GM12891 (cell line): ENCODE data around the gene NBAS.

Source experiments
- DNase-seq: peaks from one replicate; pipeline ENCODE4 v3.0.0; 2011; ENCODE audit warnings: low spot score; ENCODE audit not compliant: insufficient read length
- FAIRE-seq: peaks from 2 replicates; lab custom pipeline; 2011; peaks lifted over from hg19 to GRCh38; lab: Jason Lieb, UNC
- PAX5 ChIP-seq: IDR thresholded peaks from 2 replicates; pipeline ENCODE4 v1.6.1; 2011; ENCODE audit warnings: low read length, moderate library complexity, mild to moderate bottlenecking; ENCODE audit not compliant: insufficient read depth, severe bottlenecking
- POLR2A ChIP-seq: IDR thresholded peaks from 2 replicates; pipeline ENCODE4 v1.6.1; 2011; ENCODE audit warnings: low read depth, low read length, control low read depth
- POLR2AphosphoS5 ChIP-seq: IDR thresholded peaks from 2 replicates; pipeline ENCODE4 v1.6.1; 2011; ENCODE audit warnings: low read depth, low read length, control low read depth
- POU2F2 ChIP-seq: IDR thresholded peaks from 2 replicates; pipeline ENCODE4 v1.6.1; 2011; ENCODE audit warnings: low read depth, mild to moderate bottlenecking, control low read depth, low read length, moderate library complexity
- SPI1 ChIP-seq: IDR thresholded peaks from 2 replicates; pipeline ENCODE4 v1.6.1; 2011; ENCODE audit warnings: low read depth, low read length, control low read depth
- TAF1 ChIP-seq: IDR thresholded peaks from 2 replicates; pipeline ENCODE4 v1.6.1; 2011; ENCODE audit warnings: low read depth, low read length, control low read depth

Gene NBAS

DNA sequence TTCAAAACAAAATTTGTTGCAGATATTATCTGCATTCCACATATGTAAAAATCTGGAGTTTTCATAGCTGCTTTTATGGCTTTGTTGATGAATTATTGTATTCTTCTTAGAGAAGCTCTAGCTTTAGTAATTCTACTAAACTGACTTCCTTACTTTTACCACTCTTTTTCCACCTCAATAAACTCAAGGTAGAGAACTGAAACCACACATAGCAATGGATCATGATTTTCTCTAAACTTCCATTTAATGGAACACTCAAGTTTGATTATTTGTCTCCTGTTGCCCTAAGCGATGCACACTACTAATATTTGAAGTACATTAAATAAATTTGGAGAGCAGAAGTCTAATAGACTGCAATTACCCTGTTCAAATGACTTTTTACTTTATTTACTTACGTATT is 192.0 kb downstream of the NBAS start:
- TF ChIP-seq TAF1 = no peak
- TF ChIP-seq SPI1 = peak; percentile 68
- TF ChIP-seq POLR2AphosphoS5 = no peak
- FAIRE-seq = no peak
- no peak for DNase-seq

DNA sequence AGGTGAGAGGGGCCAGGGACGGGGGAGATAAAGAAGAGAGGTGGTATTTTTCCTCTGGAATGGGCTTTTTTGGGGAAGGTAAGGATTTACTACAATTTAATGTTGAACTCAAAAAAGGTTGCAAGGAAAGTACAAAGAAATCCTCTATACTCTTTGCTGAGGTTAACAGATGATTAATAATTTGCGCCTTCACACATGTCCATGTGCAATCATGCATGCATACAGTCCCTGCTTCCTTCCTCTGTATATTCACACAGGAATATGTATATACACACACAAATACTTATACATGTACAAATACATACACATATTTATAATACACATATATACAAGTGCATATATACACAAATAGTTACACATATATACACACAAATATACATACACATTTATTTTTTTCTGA is 193.4 kb downstream of the NBAS start:
- TF ChIP-seq SPI1 (no peak), PAX5 (no peak), POU2F2 (no peak), POLR2AphosphoS5 (no peak), POLR2A (no peak), TAF1 (no peak)
- DNase-seq (no peak), FAIRE-seq (peak; percentile 16)

DNA sequence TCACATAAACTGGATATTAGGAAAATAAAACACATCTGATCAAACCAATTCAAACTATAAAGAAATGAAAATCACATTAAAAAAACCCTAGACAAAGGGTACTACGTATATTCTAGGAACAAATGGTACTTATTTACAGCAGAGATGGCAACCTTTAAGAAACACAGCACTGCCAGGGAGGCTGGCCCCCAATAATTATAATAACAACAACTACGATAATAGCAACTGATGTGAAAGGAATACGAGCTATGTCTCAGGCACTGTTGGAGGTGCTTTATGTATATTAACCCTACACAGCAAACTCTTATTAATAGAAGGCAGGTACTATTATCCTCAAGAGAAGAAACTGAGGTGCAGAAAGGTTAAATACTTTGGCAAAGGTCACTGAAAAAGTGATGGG is 193.9 kb downstream of the NBAS start:
- FAIRE-seq = no peak
- no peak for DNase-seq
- no peak for TF ChIP-seq TAF1
- TF ChIP-seq POLR2AphosphoS5 = no peak
- no peak for TF ChIP-seq SPI1
- no peak for TF ChIP-seq POLR2A
- TF ChIP-seq POU2F2 = no peak
- no peak for TF ChIP-seq PAX5

DNA sequence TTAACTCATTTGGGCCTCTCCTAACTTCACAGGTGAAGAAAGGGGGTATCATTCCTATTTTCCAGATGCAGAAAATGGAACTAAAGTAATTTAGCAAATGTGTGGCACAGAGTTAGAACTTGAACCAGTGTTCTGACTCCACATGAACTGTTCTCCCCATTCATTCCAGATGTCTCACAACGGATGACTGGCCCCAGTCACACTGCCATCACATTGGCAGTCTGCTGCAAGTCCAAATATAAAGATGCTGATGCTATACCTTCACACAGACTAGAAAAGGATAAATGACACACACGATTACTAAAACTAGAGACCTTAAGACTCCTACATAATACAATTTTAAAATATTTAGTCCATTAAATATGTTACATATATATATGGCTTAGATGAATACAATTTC is 195.7 kb downstream of the NBAS start:
- TF ChIP-seq PAX5 (no peak), POU2F2 (no peak), TAF1 (no peak), SPI1 (no peak), POLR2AphosphoS5 (no peak), POLR2A (no peak)
- FAIRE-seq = no peak
- no peak for DNase-seq

DNA sequence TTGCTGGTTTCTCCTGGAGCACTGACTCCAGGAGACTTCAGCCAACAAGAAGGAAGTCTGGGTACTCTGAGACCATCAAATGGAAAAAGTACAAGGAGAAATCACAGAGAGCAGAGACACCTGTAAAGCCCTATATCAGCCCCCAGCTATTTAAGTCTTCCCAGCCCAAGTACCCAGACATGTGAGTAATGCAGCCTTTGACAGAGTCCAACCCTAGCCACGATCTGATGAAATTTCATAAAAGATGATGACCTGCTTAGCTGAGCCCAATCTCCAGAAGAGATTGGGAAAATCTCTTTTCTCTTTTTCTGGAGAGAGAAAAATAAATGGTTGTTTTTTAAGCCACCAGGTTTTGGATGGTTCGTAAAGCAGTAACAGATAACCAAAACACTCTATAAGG is 196.6 kb downstream of the NBAS start:
- DNase-seq (no peak), FAIRE-seq (no peak)
- TF ChIP-seq TAF1 (no peak), POLR2A (no peak), POU2F2 (no peak), SPI1 (no peak), PAX5 (no peak), POLR2AphosphoS5 (no peak)

DNA sequence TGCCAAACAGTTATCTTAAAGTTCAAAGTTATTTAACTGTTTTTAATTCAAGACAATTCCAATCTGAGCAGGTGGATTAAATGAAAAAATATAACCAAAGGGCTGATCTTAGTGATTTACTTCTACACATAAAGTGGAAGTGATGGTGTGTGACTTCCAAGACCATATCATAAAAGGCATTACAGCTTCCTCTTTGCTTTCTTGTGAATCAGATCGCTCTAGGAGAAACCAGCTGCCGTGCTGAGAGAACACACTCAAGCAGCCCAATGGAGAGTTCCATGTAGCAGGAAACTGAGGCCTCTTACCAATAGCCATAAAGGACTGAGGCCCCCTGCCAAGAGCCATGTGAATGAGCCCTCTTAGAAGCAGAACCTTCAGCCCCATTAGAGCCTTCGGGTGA is 197.4 kb downstream of the NBAS start:
- no peak for FAIRE-seq
- TF ChIP-seq TAF1 = no peak
- TF ChIP-seq SPI1 = no peak
- no peak for DNase-seq

DNA sequence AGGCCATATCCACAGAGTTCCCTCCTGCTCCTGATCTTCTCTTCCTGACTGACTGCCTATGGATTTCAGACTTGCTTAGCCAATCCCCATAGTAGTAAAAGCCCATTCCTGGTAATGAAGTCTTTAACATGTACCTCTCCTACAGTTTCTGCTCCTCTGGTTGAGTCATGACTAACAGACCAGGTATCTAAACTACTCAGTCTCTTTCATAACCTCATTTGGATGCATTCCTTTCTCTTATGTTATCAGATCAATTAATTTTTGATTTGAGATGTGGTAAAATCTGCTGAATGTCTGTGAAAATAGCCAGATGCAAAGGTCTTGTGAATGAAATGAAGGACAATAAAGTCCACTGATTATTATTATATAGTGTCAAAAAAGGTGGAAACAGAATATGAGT is 198.0 kb downstream of the NBAS start:
- DNase-seq = no peak
- TF ChIP-seq SPI1 = no peak
- TF ChIP-seq PAX5 = no peak
- no peak for TF ChIP-seq POU2F2
- TF ChIP-seq POLR2AphosphoS5 = no peak
- no peak for TF ChIP-seq POLR2A
- TF ChIP-seq TAF1 = no peak
- FAIRE-seq = no peak

DNA sequence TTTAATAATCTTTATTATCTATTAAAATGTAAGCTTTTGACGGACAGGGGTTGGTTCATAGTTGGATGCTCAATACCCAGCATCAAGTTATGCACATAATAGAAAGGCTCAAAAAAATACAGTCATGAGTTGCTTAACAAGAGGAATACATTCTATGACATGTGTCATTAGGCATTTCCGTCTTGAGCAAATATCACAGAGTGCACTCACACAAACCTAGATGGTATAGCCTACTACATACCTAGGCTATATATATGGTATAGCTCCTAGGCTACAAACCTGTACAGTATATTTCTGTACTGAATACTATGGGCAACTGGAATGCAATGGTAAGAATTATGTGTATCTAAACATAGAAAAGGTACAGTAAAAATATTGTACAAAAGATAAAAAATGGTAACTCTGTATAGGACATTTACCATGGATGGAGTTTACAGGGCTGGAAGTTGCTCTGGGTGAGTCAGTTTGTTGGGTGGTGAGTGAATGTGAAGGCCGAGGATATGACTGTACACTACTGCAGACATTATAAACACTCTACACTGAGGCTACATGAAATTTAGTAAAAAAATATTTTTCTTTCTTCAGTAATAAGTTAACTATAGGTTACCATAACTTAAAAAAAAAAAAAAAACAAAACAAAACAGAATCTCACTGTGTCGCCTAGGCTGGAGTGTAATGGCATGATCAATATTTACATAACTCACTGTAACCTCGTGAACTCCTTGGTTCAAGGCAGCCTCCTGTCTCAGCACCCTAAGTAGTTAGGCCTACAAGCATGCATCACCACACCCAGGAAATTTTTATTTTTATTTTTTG is 201.2 kb downstream of the NBAS start:
- TF ChIP-seq POLR2AphosphoS5 (no peak), POLR2A (no peak), TAF1 (no peak), POU2F2 (no peak), SPI1 (no peak), PAX5 (no peak)
- no peak for DNase-seq

DNA sequence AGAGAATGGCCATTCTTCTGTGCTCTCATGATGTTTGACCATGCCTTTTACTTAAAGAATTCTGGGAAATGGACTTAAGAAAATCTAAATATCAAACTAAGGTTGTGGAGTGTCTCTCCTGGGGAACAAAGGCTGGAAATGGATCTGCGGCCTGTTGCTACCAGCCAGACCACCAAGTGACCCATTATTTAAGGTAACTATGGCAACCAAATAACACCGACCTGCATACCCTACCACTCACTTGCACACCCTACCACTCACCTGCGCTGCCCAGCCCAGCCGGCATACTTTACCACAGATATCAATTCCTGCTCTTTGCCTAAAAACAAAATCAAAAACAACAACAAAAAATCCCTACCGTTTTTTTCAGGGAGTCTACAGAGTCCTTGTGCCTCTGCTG is 203.2 kb downstream of the NBAS start:
- TF ChIP-seq SPI1 (no peak), POLR2A (no peak), POU2F2 (no peak), PAX5 (no peak), TAF1 (no peak), POLR2AphosphoS5 (no peak)
- no peak for DNase-seq
- FAIRE-seq = no peak

More for the DNA sequence above, 201.2 kb downstream of the NBAS start:
- no peak for FAIRE-seq

DNA sequence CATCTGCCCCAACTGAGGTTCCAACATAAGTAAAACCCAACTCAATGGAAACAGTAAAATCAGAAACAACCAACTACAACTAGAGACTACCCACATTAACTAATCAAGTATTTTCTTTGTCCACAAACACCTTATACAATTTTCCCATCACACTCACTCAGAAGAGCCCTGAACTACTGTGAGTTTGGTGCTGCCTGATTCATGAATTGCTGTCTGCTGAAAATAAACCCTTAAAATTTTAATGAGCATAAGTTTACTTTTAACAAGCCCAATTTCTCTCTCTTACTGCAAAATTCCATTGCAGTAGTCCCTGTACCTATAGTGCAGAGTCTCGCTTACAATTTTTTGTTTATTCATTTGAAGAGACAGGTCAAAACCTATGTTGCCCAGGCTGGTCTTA is 203.9 kb downstream of the NBAS start:
- FAIRE-seq (no peak), DNase-seq (no peak)
- TF ChIP-seq PAX5 (no peak), POU2F2 (no peak), POLR2AphosphoS5 (no peak), TAF1 (no peak), POLR2A (no peak), SPI1 (no peak)
